B cell (primary cell): ENCODE results near the gene XRCC4. TPM values are rescaled to one million over a fixed set of nuclear protein-coding genes. Genes with fewer than 3 reads are reported as not detected.

Source experiments
- ATAC-seq: fragments of 200-7000 bp; cut with Tn5 transposase; one replicate; pipeline ENCODE4 v1.10.0; 2021; ENCODE audit warnings: low read depth, mild to moderate bottlenecking, moderate number of reproducible peaks, moderate library complexity
- CTCF ChIA-PET: fragments of 350-600 bp; sonication (Branson Sonifier 250); formaldehyde crosslinking; loops from one replicate; lab custom pipeline; 2021; ENCODE audit warnings: antibody characterized with exemption, inconsistent platforms; lab: Charles Lee
- POLR2A ChIA-PET: fragments of 350-600 bp; sonication (Branson Sonifier 250); formaldehyde crosslinking; loops from one replicate; lab custom pipeline; 2021; ENCODE audit warnings: antibody characterized with exemption; lab: Charles Lee
- DNase-seq: peaks from one replicate; pipeline ENCODE4 v3.0.0; 2013
- H2AFZ ChIP-seq: 2 replicates; pipeline ENCODE4 v1.6.1; 2012; ENCODE audit warnings: mild to moderate bottlenecking, low read depth, low read length; ENCODE audit not compliant: insufficient read depth, poor library complexity, severe bottlenecking
- H3K27ac ChIP-seq, 2 donors: 1 replicate in 1 of 2; 2 replicates in 1 of 2; pipeline ENCODE4 v1.5.1; 2012 to 2013; ENCODE audit warnings: low read length in 2 of 2, mild to moderate bottlenecking in 2 of 2, moderate library complexity in 1 of 2
- H3K27me3 ChIP-seq, 4 experiments: fragments of 200-600 bp in 1 of 4; sonication (generic) in 1 of 4; replicated peaks in 1 of 4; 1 replicate in 2 of 4; 2 replicates in 2 of 4; pipeline versions ENCODE4 v1.6.1 to v1.7.0; 2013 to 2016; ENCODE audit warnings: low read length in 3 of 4, mild to moderate bottlenecking in 2 of 4, mixed read lengths in 1 of 4, moderate library complexity in 1 of 4; ENCODE audit not compliant: insufficient read depth in 4 of 4, control insufficient read depth in 3 of 4; ENCODE audit errors: control extremely low read depth in 1 of 4
- H3K36me3 ChIP-seq, 2 experiments: replicated peaks in 1 of 2; 1 replicate in 1 of 2; 2 replicates in 1 of 2; pipeline versions ENCODE4 v1.6.1 to v1.7.1; 2013; ENCODE audit warnings: low read length in 1 of 2; ENCODE audit not compliant: insufficient read depth in 2 of 2, control insufficient read depth in 1 of 2; ENCODE audit errors: control extremely low read depth in 1 of 2, extremely low read depth in 1 of 2
- H3K4me1 ChIP-seq, 2 donors: fragments of 200-600 bp in 1 of 2; sonication (generic) in 1 of 2; 1 replicate in 1 of 2; 2 replicates in 1 of 2; pipeline versions ENCODE4 v1.5.1 to v1.6.1; 2013 to 2017; ENCODE audit warnings: low read length in 2 of 2; ENCODE audit not compliant: control insufficient read depth in 2 of 2, insufficient read depth in 2 of 2
- H3K4me2 ChIP-seq: replicated peaks from 2 replicates; pipeline ENCODE3; 2012; ENCODE audit warnings: mild to moderate bottlenecking, low read depth, low read length; ENCODE audit not compliant: poor library complexity, severe bottlenecking
- H3K4me3 ChIP-seq, 5 experiments: fragments of 200-600 bp in 1 of 5; sonication (generic) in 1 of 5; 1 replicate in 3 of 5; 2 replicates in 2 of 5; pipeline versions ENCODE4 v1.5.1 to v1.7.0; 2011 to 2016; ENCODE audit warnings: low read length in 4 of 5, mild to moderate bottlenecking in 4 of 5, low read depth in 2 of 5, control low read depth in 1 of 5, moderate library complexity in 1 of 5; ENCODE audit not compliant: insufficient read depth in 1 of 5; ENCODE audit errors: control extremely low read depth in 1 of 5, extremely low read depth in 1 of 5
- H3K79me2 ChIP-seq: fragments of 200-600 bp; sonication (generic); one replicate; pipeline ENCODE4 v1.6.0; 2016; ENCODE audit warnings: low read length; ENCODE audit not compliant: control insufficient read depth, insufficient read depth
- H3K9ac ChIP-seq: fragments of 200-600 bp; sonication (generic); 2 replicates; pipeline ENCODE4 v1.6.1; 2017; ENCODE audit warnings: mild to moderate bottlenecking, low read length, moderate library complexity
- H3K9me3 ChIP-seq, 3 donors: one replicate each; pipeline versions ENCODE4 v1.6.1 to v1.7.1; 2013; ENCODE audit warnings: low read length in 2 of 3; ENCODE audit not compliant: control insufficient read depth in 2 of 3, insufficient read depth in 1 of 3; ENCODE audit errors: control extremely low read depth in 1 of 3
- H4K20me1 ChIP-seq: 2 replicates; pipeline ENCODE4 v1.6.0; 2012; ENCODE audit warnings: mild to moderate bottlenecking, low read length; ENCODE audit not compliant: insufficient read depth, control insufficient read depth, poor library complexity, severe bottlenecking
- H3K27ac Mint-ChIP-seq: one replicate; pipeline ENCODE4 v1.8.0; 2021; ENCODE audit warnings: mixed read lengths
- H3K27me3 Mint-ChIP-seq: one replicate; pipeline ENCODE4 v1.8.0; 2021; ENCODE audit warnings: mixed read lengths
- H3K4me1 Mint-ChIP-seq: one replicate; pipeline ENCODE4 v1.8.0; 2021; ENCODE audit warnings: mixed read lengths
- H3K4me3 Mint-ChIP-seq: one replicate; pipeline ENCODE4 v1.8.0; 2021; ENCODE audit warnings: mixed read lengths
- H3K9me3 Mint-ChIP-seq: one replicate; pipeline ENCODE4 v1.8.0; 2022; ENCODE audit warnings: mixed read lengths; ENCODE audit not compliant: insufficient read depth
- EZH2 ChIP-seq: IDR thresholded peaks from 2 replicates; pipeline ENCODE4 v1.6.1; 2012; ENCODE audit warnings: borderline replicate concordance, low read depth, mild to moderate bottlenecking, moderate library complexity, low read length; ENCODE audit not compliant: insufficient read depth, poor library complexity, severe bottlenecking
- WGBS: methylation state at CpG from one replicate; pipeline ENCODE4 v1.1.5; 2013; ENCODE audit warnings: missing lambda C conversion rate; ENCODE audit not compliant: insufficient coverage; 5-methylcytosine and 5-hydroxymethylcytosine counted together
- intact Hi-C: fragments of 100-400 bp; cut with micrococcal nuclease; formaldehyde crosslinking; loops from one replicate; pipeline ENCODE4 v1.10.0; 2022
- polyA plus RNA-seq: library from polyadenylated mRNA; depleted of rRNA; stranded (reverse); fragments of >200 nt; gene quantifications from 2 replicates; pipeline ENCODE4 v1.2.3, GENCODE V29; 2012
- total RNA-seq, 2 donors: library from RNA; stranded (reverse); fragments of 120-200 nt in 1 of 2; gene quantifications; 1 replicate in 1 of 2; 2 replicates in 1 of 2; pipeline versions ENCODE4 v1.2.3 to v1.2.4, GENCODE V29; 2013 to 2022
- TF ChIP-seq, protein P1 (sequence below): fragments of 200-600 bp; IDR thresholded peaks from one replicate; pipeline ENCODE4 v1.8.0; 2022; ENCODE audit warnings: antibody characterized with exemption, mild to moderate bottlenecking

The XRCC4 gene
- total and polyA plus RNA-seq, 2 donors (not counting 1 experiment from before 2014, with no cell fraction given) = 1.3 to 7.7 TPM

- H3K9ac ChIP-seq = no peak overlapping the region
- ATAC-seq (no peak), DNase-seq (no peak)
- WGBS = no CpG with 5 or more reads among the region's 2 CpGs
- intact Hi-C loops = no loop called here
- Mint-ChIP-seq H3K27me3 (no peaks in the 10 kb centered on the region), H3K4me1 (no peaks in the 10 kb centered on the region), H3K9me3 (no peaks in the 10 kb centered on the region), H3K27ac (no peak overlapping the region), H3K4me3 (no peak overlapping the region)
- H3K27me3 ChIP-seq = no peaks in the 10 kb centered on the region
- H3K4me2 ChIP-seq = no peak overlapping the region
- H3K27ac ChIP-seq = no peak overlapping the region
- no peak overlapping the region for H2AFZ ChIP-seq
- POLR2A ChIA-PET = no interaction called here
- H3K9me3 ChIP-seq = no peaks in the 10 kb centered on the region
- H4K20me1 ChIP-seq = no peaks in the 10 kb centered on the region
- CTCF ChIA-PET = no interaction called here
- no peaks in the 10 kb centered on the region for H3K79me2 ChIP-seq
- no peak overlapping the region for H3K4me3 ChIP-seq
- TF ChIP-seq EZH2 = no peak
- TF ChIP-seq, protein P1, sequence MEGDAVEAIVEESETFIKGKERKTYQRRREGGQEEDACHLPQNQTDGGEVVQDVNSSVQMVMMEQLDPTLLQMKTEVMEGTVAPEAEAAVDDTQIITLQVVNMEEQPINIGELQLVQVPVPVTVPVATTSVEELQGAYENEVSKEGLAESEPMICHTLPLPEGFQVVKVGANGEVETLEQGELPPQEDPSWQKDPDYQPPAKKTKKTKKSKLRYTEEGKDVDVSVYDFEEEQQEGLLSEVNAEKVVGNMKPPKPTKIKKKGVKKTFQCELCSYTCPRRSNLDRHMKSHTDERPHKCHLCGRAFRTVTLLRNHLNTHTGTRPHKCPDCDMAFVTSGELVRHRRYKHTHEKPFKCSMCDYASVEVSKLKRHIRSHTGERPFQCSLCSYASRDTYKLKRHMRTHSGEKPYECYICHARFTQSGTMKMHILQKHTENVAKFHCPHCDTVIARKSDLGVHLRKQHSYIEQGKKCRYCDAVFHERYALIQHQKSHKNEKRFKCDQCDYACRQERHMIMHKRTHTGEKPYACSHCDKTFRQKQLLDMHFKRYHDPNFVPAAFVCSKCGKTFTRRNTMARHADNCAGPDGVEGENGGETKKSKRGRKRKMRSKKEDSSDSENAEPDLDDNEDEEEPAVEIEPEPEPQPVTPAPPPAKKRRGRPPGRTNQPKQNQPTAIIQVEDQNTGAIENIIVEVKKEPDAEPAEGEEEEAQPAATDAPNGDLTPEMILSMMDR = no peak
- H3K4me1 ChIP-seq = no peaks in the 10 kb centered on the region
- no peaks in the 10 kb centered on the region for H3K36me3 ChIP-seq
Measured at GRCh38 chr5:83376461-83376860, 299.1 kb downstream of the XRCC4 start.

DNA sequence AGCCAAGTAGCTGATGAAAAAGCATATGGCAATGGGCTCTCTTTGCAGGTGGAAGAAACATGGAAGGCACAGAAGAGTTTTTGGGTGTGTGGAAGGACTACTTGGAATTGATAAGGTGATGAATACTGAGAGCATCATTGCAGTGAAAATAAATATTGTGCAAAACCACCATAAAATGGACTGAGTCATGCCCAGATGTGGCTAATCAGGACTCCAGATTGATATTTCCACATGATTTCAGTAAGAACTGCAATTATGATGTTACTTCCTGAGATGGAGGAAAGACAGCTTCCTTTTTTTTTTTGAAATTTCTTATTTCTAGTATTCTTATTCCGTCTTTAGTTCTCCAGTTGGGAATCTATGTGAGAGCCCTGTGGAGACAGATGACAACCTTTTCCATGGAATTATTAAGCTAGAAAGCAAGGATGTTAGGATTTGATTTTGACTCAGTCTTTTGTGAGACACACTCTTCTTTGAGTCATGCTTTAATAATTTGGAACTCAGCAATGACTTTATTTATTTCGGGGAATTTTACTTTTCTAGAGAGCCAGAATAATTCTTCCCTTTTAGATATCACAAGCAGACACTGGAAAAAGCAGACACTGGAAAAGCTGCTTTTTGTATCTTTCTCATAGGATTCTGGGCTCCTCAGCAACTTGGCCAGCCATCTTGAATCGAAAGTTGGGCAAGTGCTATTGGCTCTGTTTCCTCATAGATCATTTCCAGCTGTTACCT is 300.0 kb downstream of the XRCC4 start:
- Histone ChIP-seq H3K79me2 (no peaks in the 10 kb centered on the region), H4K20me1 (no peaks in the 10 kb centered on the region), H3K4me1 (no peaks in the 10 kb centered on the region), H3K9ac (no peak overlapping the region), H3K4me2 (no peak overlapping the region), H2AFZ (no peak overlapping the region), H3K36me3 (no peaks in the 10 kb centered on the region), H3K4me3 (no peak overlapping the region), H3K27me3 (no peaks in the 10 kb centered on the region), H3K27ac (no peak overlapping the region), H3K9me3 (no peaks in the 10 kb centered on the region)
- ChIA-PET CTCF (no interaction called here), POLR2A (no interaction called here)
- DNase-seq (no peak), ATAC-seq (no peak)
- 89% methylated on average over 2 of the region's 3 CpGs for WGBS
- TF ChIP-seq EZH2 = no peak
- TF ChIP-seq, protein P1 = no peak
- Mint-ChIP-seq H3K9me3 (no peaks in the 10 kb centered on the region), H3K27ac (no peak overlapping the region), H3K27me3 (no peaks in the 10 kb centered on the region), H3K4me3 (no peak overlapping the region), H3K4me1 (no peaks in the 10 kb centered on the region)
- intact Hi-C loops = no loop called here
